ENCODE measurements around the gene ADGRV1. TPM values are rescaled to one million over a fixed set of nuclear protein-coding genes. Genes with fewer than 3 reads are reported as not detected.
A peak's percentile ranks its signal among the peaks of the same experiment; 100 is the strongest.
"Not testable (repeated sequence)": the region's sequence is repeated elsewhere in the genome, so short reads cannot be mapped to it uniquely, and the experiment has no call there.

The ADGRV1 gene
- total RNA-seq, 4 donors from 2014 or later = 0.08 to 0.87 (median 0.41) TPM

DNA sequence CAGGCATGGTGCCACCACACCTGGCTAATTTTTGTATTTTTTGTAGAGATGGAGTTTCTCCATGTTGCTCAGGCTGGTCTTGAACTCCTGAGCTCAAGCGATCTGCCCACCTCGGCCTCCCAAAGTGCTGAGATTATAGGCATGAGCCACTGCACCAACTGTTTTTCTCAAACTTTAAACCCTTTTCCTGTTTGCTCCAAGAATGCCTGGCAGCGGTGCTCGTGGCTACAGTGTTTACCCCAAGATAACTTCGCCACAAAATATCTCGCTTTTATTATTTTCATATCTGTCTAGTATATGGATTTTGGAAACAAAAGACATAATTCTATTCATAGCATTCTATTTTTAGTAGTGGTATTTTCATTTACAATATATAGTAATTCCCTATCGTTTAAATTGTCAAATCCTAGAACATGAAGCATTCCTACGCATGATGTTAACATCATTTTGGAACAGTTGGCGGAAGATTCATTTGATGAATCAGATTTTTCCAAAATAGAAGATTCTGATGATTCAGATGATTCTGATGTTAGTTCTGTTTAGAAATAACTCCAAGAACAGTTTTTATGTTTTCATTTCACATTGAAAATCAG is 504.6 kb downstream of the ADGRV1 start:
- not testable (repeated sequence) for H3K4me3 ChIP-seq, H3K27me3 ChIP-seq, H3K36me3 ChIP-seq, H3K9me3 ChIP-seq, ATAC-seq
- peak; percentile 13 for TF ChIP-seq POLR2AphosphoS5 (IDR thresholded peaks at IDR 0.05)
- Histone ChIP-seq H3K4me1 (peaks cover 0 to 25% (median 0%) of the 10 kb centered on the region in 3 donors), H3K27ac (peak overlapping the region in 3 of 4 donors; percentile 52 to 61 (median 58))
- WGBS, 2 donors (ENCODE audit: low coverage in 1 of 2) = 14 to 18% methylated on average over 9 of the region's 9 CpGs

- WGBS, 2 donors (ENCODE audit: low coverage in 1 of 2) = 58 to 68% methylated on average over 5 to 7 of the region's 7 CpGs
- H3K27me3 ChIP-seq = no peaks in the 10 kb centered on the region
- TF ChIP-seq EP300 (IDR thresholded peaks at IDR 0.05) (no peak), POLR2AphosphoS5 (IDR thresholded peaks at IDR 0.05) (no peak), POLR2A (IDR thresholded peaks at IDR 0.05) (no peak)
- TF ChIP-seq, protein P1, sequence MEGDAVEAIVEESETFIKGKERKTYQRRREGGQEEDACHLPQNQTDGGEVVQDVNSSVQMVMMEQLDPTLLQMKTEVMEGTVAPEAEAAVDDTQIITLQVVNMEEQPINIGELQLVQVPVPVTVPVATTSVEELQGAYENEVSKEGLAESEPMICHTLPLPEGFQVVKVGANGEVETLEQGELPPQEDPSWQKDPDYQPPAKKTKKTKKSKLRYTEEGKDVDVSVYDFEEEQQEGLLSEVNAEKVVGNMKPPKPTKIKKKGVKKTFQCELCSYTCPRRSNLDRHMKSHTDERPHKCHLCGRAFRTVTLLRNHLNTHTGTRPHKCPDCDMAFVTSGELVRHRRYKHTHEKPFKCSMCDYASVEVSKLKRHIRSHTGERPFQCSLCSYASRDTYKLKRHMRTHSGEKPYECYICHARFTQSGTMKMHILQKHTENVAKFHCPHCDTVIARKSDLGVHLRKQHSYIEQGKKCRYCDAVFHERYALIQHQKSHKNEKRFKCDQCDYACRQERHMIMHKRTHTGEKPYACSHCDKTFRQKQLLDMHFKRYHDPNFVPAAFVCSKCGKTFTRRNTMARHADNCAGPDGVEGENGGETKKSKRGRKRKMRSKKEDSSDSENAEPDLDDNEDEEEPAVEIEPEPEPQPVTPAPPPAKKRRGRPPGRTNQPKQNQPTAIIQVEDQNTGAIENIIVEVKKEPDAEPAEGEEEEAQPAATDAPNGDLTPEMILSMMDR (IDR thresholded peaks at IDR 0.05) = no peak
- H3K4me1 ChIP-seq = peaks cover 0 to 25% (median 0%) of the 10 kb centered on the region in 3 donors
- no peak overlapping the region for H3K4me3 ChIP-seq
- no peaks in the 10 kb centered on the region for H3K9me3 ChIP-seq
- H3K36me3 ChIP-seq = no peaks in the 10 kb centered on the region
- ATAC-seq = no peak
- H3K27ac ChIP-seq = peak overlapping the region in 2 of 4 donors; percentile 22 to 42
Observed at GRCh38 chr5:91065496-91065895, 506.9 kb downstream of the ADGRV1 start.

DNA sequence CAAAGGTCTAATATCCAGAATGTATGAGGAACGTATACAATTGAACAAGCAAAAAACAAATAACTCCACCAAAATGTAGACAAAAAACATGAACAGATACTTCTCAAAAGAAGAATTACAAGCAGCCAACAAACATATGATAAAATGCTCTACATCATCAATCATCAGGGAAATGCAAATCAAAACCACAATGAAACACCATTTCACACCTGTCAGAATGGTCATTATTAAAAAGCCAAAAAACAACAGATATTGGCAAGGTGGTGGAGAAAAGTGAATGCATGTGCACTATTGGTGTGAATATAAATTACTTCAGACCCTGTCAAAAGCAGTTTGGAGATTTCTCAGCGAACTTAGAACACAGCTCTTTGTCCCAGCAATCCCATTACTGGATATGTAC is 510.8 kb downstream of the ADGRV1 start:
- no peaks in the 10 kb centered on the region for H3K36me3 ChIP-seq
- no peaks in the 10 kb centered on the region for H3K9me3 ChIP-seq
- no peak overlapping the region for H3K27ac ChIP-seq
- no peak for ATAC-seq
- H3K27me3 ChIP-seq = no peaks in the 10 kb centered on the region
- TF ChIP-seq EP300 (IDR thresholded peaks at IDR 0.05) = no peak
- TF ChIP-seq POLR2A (IDR thresholded peaks at IDR 0.05) = no peak
- TF ChIP-seq POLR2AphosphoS5 (IDR thresholded peaks at IDR 0.05) = no peak
- TF ChIP-seq, protein P1 (IDR thresholded peaks at IDR 0.05) = no peak
- H3K4me3 ChIP-seq = no peak overlapping the region
- H3K4me1 ChIP-seq = peaks cover 0 to 21% (median 3%) of the 10 kb centered on the region in 3 donors
- 86% methylated on average over 1 to 2 of the region's 2 CpGs for WGBS, 2 donors (ENCODE audit: low coverage in 1 of 2)

GRCh38 chr5:91070761-91071550 is 512.4 kb downstream of the ADGRV1 start:
- TF ChIP-seq POLR2AphosphoS5 (IDR thresholded peaks at IDR 0.05) (no peak), POLR2A (IDR thresholded peaks at IDR 0.05) (no peak), EP300 (IDR thresholded peaks at IDR 0.05) (no peak)
- TF ChIP-seq, protein P1 (IDR thresholded peaks at IDR 0.05) = no peak
- Histone ChIP-seq H3K9me3 (no peaks in the 10 kb centered on the region), H3K36me3 (no peaks in the 10 kb centered on the region), H3K27ac (no peak overlapping the region), H3K4me1 (peaks cover 0 to 15% (median 3%) of the 10 kb centered on the region in 3 donors), H3K4me3 (no peak overlapping the region), H3K27me3 (no peaks in the 10 kb centered on the region)
- no peak for ATAC-seq
- 91 to 100% methylated on average over 1 to 2 of the region's 2 CpGs for WGBS, 2 donors (ENCODE audit: low coverage in 1 of 2)

GRCh38 chr5:91072881-91073280 is 514.3 kb downstream of the ADGRV1 start:
- H3K36me3 ChIP-seq = no peaks in the 10 kb centered on the region
- H3K4me3 ChIP-seq = no peak overlapping the region
- TF ChIP-seq EP300 (IDR thresholded peaks at IDR 0.05) (no peak), POLR2AphosphoS5 (IDR thresholded peaks at IDR 0.05) (peak; percentile 39), POLR2A (IDR thresholded peaks at IDR 0.05) (no peak)
- TF ChIP-seq, protein P1 (IDR thresholded peaks at IDR 0.05) = no peak
- H3K27ac ChIP-seq = no peak overlapping the region
- WGBS, 2 donors (ENCODE audit: low coverage in 1 of 2) = 52 to 67% methylated on average over 1 to 2 of the region's 2 CpGs
- no peaks in the 10 kb centered on the region for H3K9me3 ChIP-seq
- peaks cover 0 to 13% (median 3%) of the 10 kb centered on the region in 3 donors for H3K4me1 ChIP-seq
- ATAC-seq = peak; percentile 57
- H3K27me3 ChIP-seq = no peaks in the 10 kb centered on the region
